MM.1S (cell line): Measurements from ENCODE around the gene GMPS.
"Not testable (repeated sequence)": the region's sequence is repeated elsewhere in the genome, so short reads cannot be mapped to it uniquely, and the experiment has no call there.

ENCODE experiments used
- DNase-seq: peaks from one replicate; pipeline ENCODE4 v3.0.0-alpha.2; 2015
- H2AFZ ChIP-seq: fragments of 300-600 bp; sonication (generic); 2 replicates; pipeline ENCODE4 v1.6.0; 2016; ENCODE audit warnings: antibody characterized with exemption, low read length
- H3F3A ChIP-seq: fragments of 300-600 bp; sonication (generic); 2 replicates; pipeline ENCODE4 v1.6.1; 2016; ENCODE audit warnings: mild to moderate bottlenecking, antibody characterized with exemption, low read length, moderate library complexity, mixed read lengths; ENCODE audit not compliant: insufficient read depth
- H3K27ac ChIP-seq: fragments of 300-600 bp; sonication (generic); 2 replicates; pipeline ENCODE4 v1.5.1; 2016; ENCODE audit warnings: mild to moderate bottlenecking, low read length
- H3K27me3 ChIP-seq: fragments of 300-600 bp; sonication (generic); replicated peaks from 2 replicates; pipeline ENCODE4 v1.6.0; 2016; ENCODE audit warnings: low read length; ENCODE audit not compliant: insufficient read depth
- H3K36me3 ChIP-seq: fragments of 300-600 bp; sonication (generic); replicated peaks from 2 replicates; pipeline ENCODE4 v1.6.1; 2016; ENCODE audit warnings: mild to moderate bottlenecking, low read length, mixed read lengths; ENCODE audit not compliant: insufficient read depth
- H3K4me1 ChIP-seq: fragments of 300-600 bp; sonication (generic); 2 replicates; pipeline ENCODE4 v1.6.1; 2016; ENCODE audit warnings: low read length, mixed read lengths
- H3K4me2 ChIP-seq: fragments of 300-600 bp; sonication (generic); 2 replicates; pipeline ENCODE4 v1.6.0; 2016; ENCODE audit warnings: low read depth, low read length
- H3K4me3 ChIP-seq: fragments of 300-600 bp; sonication (generic); 2 replicates; pipeline ENCODE4 v1.5.1; 2016; ENCODE audit warnings: low read length, mixed read lengths
- H3K79me2 ChIP-seq: fragments of 300-600 bp; sonication (generic); 2 replicates; pipeline ENCODE4 v1.6.1; 2016; ENCODE audit warnings: mixed run types, low read length, mixed read lengths
- H3K9ac ChIP-seq: fragments of 300-600 bp; sonication (generic); 2 replicates; pipeline ENCODE4 v1.6.1; 2016; ENCODE audit warnings: low read length, mixed read lengths
- H3K9me2 ChIP-seq: fragments of 300-600 bp; sonication (generic); replicated peaks from 2 replicates; pipeline ENCODE4 v1.6.1; 2016; ENCODE audit warnings: mild to moderate bottlenecking, low read length, mixed read lengths; ENCODE audit not compliant: insufficient read depth
- H3K9me3 ChIP-seq: fragments of 300-600 bp; sonication (generic); replicated peaks from 2 replicates; pipeline ENCODE4 v1.6.1; 2016; ENCODE audit warnings: mild to moderate bottlenecking, low read length, mixed read lengths; ENCODE audit not compliant: insufficient read depth
- H4K20me1 ChIP-seq: fragments of 300-600 bp; sonication (generic); 2 replicates; pipeline ENCODE4 v1.6.1; 2016; ENCODE audit warnings: mild to moderate bottlenecking, low read length, moderate library complexity, mixed read lengths; ENCODE audit not compliant: insufficient read depth
- CTCF ChIP-seq: fragments of 300-600 bp; sonication (generic); IDR thresholded peaks from 2 replicates; pipeline ENCODE4 v1.5.1; 2016; ENCODE audit warnings: antibody characterized with exemption, low read length, mixed read lengths
- EZH2 ChIP-seq: fragments of 300-600 bp; sonication (generic); optimal IDR thresholded peaks from 2 replicates; pipeline ENCODE3; 2017; ENCODE audit warnings: low read depth, mild to moderate bottlenecking, antibody characterized with exemption, low read length, mixed read lengths
- EZH2phosphoT487 ChIP-seq: fragments of 300-600 bp; sonication (generic); IDR thresholded peaks from 2 replicates; pipeline ENCODE4 v1.6.1; 2018; ENCODE audit warnings: antibody characterized with exemption, low read length

The GMPS gene

DNA sequence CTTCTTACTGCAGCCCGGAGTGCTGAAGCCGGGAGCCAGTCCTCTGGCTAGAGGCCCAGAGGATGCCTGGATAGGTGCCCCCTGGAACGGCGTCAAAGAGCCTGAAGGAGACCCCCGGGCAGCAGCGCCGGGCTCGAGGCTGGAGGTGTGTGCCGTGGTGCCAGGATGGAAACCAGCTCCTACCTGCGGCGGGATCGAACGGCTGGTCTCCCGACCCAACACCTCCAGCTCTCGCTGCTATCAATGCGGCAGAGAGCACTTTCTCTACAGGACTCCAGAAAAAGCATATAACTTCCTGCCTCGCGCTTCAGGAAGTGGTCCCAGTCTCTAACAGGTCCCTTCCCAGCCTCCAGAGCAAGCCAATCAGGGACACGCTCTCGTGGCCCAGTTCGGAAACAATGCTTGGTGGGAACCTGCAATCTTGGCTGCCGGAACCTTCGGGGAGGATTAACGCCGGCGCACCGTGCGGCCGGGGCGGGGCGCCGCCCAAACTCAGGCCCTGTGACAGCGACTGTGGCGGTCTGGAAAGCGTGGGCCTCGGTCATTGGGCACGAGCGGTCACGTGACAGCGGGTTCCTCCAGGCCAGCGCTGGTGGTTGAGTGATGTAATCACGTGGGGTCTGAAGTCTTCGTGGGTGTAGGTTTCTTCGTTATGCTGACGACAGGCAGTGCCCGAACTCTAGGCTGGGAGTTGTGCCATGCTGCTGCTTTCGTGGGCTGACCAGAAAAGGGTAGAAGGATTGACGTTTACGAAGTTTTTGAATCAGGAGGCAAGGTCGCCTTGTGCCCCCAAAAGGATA, 16.1 kb upstream of the GMPS start, which contains the start of gene SLC33A1:
SLC33A1 (minus strand) TSS at position 287 of the 800 bp plus-strand sequence. CDS start 430 bp downstream, outside the sequence.
- Histone ChIP-seq H3K4me1 (peaks cover 15% of the 10 kb centered on the region), H3F3A (peaks cover 22% of the 10 kb centered on the region), H4K20me1 (0 out of 2 replicates have a peak, but pooled peaks cover 6% of the 10 kb centered on the region), H3K9ac (peak within 1 kb of the TSS; percentile 81), H3K36me3 (0 out of 2 replicates have a peak, but pooled peaks cover 3% of the 10 kb centered on the region), H3K4me3 (peak within 1 kb of the TSS; percentile 82), H3K27ac (peak within 1 kb of the TSS; percentile 81), H3K9me2 (no peaks in the 10 kb centered on the region), H3K4me2 (peak within 1 kb of the TSS; percentile 92), H3K27me3 (no peaks in the 10 kb centered on the region), H2AFZ (peak within 1 kb of the TSS; percentile 76), H3K79me2 (peaks cover 45% of the 10 kb centered on the region), H3K9me3 (no peaks in the 10 kb centered on the region)
- DNase-seq: peak; percentile 100
- TF ChIP-seq EZH2 (no peak), EZH2phosphoT487 (no peak), CTCF (no peak)

- H3K4me1 ChIP-seq: peaks cover 14% of the 10 kb centered on the region
- peak overlapping the region; percentile 37 for H2AFZ ChIP-seq
- H4K20me1 ChIP-seq: no peaks in the 10 kb centered on the region
- H3K27me3 ChIP-seq: no peaks in the 10 kb centered on the region
- H3K36me3 ChIP-seq: no peaks in the 10 kb centered on the region
- H3K4me2 ChIP-seq: peak overlapping the region; percentile 49; the same call in 1 of the 2 replicates
- peak overlapping the region; percentile 0; the same call in 1 of the 2 replicates for H3K9ac ChIP-seq
- no peaks in the 10 kb centered on the region for H3K9me3 ChIP-seq
- DNase-seq: peak; percentile 46
- no peak for TF ChIP-seq EZH2phosphoT487
- TF ChIP-seq EZH2: no peak
- TF ChIP-seq CTCF: peak; percentile 57
- no peaks in the 10 kb centered on the region for H3K79me2 ChIP-seq
- H3K9me2 ChIP-seq: no peaks in the 10 kb centered on the region
- peaks cover 14% of the 10 kb centered on the region for H3F3A ChIP-seq
- H3K27ac ChIP-seq: peak overlapping the region; percentile 24; the same call in 1 of the 2 replicates
- H3K4me3 ChIP-seq: peak overlapping the region; percentile 10; the same call in 1 of the 2 replicates
These were observed 10.6 kb upstream of the GMPS start for GRCh38 chr3:155859859-155860258.

- H3K9ac ChIP-seq, H3K4me3 ChIP-seq, H3K36me3 ChIP-seq, H3K27ac ChIP-seq, DNase-seq, H3K79me2 ChIP-seq, H3K9me3 ChIP-seq, H3K4me2 ChIP-seq, H3K9me2 ChIP-seq, H4K20me1 ChIP-seq, H3K27me3 ChIP-seq: not testable (repeated sequence)
- peaks cover 14% of the 10 kb centered on the region for H3K4me1 ChIP-seq
- H2AFZ ChIP-seq: 0 out of 2 replicates have a peak overlapping the region, but pooled peaks have one; percentile 37
- H3F3A ChIP-seq: peaks cover 12% of the 10 kb centered on the region
These were observed 10.0 kb upstream of the GMPS start for GRCh38 chr3:155860424-155860823.
